Placental pericyte (primary cell): ENCODE results near the gene WDR46. TPM values are rescaled to one million over a fixed set of nuclear protein-coding genes. Genes with fewer than 3 reads are reported as not detected.

Experiments
- total RNA-seq: library from RNA; depleted of rRNA; stranded (reverse); fragments of >200 nt; gene quantifications from 2 replicates; pipeline ENCODE4 v1.2.3, GENCODE V29; 2012

The WDR46 gene, protein sequence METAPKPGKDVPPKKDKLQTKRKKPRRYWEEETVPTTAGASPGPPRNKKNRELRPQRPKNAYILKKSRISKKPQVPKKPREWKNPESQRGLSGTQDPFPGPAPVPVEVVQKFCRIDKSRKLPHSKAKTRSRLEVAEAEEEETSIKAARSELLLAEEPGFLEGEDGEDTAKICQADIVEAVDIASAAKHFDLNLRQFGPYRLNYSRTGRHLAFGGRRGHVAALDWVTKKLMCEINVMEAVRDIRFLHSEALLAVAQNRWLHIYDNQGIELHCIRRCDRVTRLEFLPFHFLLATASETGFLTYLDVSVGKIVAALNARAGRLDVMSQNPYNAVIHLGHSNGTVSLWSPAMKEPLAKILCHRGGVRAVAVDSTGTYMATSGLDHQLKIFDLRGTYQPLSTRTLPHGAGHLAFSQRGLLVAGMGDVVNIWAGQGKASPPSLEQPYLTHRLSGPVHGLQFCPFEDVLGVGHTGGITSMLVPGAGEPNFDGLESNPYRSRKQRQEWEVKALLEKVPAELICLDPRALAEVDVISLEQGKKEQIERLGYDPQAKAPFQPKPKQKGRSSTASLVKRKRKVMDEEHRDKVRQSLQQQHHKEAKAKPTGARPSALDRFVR
- total RNA-seq = 76.8 and 93.1 TPM in 2 replicates

DNA sequence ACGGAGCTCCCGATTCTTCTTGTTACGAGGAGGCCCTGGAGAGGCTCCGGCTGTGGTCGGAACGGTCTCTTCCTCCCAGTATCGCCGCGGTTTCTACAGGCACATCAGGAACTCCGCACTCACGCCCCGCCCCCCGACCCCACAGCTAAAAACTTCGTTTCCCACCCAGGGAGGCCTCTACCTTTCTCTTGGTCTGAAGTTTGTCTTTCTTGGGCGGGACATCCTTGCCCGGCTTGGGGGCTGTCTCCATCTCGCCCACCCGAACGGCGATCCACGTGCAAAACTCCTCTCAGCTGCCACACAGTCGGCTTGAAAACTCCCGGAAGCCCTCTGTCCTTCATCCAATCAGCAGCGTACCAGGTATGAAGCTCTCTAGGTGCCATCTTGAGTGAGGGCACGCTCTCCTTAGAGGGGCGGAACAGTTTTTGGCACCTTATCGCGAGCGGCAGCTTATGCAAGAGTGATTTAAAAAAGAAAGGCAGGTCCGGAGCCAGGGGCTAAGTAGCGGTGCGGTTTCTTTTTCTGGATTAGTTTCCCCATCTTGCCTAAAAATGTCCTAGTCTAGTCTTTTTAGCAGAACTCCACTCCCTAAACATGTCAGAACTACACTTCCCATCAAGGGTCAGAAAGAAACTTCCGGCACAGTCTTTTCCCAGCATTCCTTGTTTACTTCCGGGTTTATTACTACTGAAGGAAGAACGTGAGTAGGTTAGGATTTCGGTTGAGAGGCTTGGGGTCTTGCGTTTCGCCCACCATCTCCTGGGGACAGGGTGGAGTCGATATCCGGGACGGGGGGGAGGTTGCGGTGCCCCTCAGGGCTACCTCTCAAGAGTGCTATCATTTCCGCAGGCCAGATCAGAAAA lies at the start of gene WDR46, which contains the start of gene PFDN6:
TSS of gene WDR46 (minus strand) at position 319 of the 863 bp plus-strand sequence. CDS start at position 250, 69 bp downstream.
TSS of gene PFDN6 (plus strand) at position 681 of the 863 bp plus-strand sequence. CDS start 256 bp downstream, outside the sequence.

GRCh38 chr6:33317669-33318425 lies 28.8 kb upstream of the WDR46 start, which contains the start of gene ZBTB22:
Gene ZBTB22 (minus strand): TSS chr6:33317744. CDS start chr6:33316916, 828 bp downstream.

GRCh38 chr6:33313709-33314514 lies 24.9 kb upstream of the WDR46 start, which contains the start of gene TAPBP:
Gene TAPBP (minus strand): TSS chr6:33314078. CDS start chr6:33314041, 37 bp downstream.

DNA sequence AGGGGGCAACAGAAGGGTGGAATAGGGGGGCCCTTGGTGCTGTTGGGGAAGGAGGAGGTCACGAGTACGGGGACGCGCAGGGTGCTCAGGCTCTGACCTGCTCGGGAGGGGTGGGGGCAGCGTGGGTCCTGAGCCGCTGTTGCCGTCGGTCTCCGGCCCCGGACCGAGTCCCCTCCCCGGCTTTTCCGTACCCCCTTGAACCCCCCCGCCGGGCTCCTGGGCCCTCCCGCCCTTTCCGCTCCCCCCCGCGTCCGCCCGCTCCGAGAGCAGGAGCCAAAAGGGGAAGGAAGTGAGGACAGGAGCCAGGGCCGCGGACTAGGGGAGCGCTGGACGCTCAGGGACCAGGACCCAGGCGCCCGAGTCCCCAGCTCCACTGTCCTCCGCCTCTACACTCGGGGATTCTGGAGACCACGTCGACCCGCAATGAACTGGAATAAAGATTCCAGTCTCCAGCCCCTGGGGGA lies 9.8 kb upstream of the WDR46 start, which contains the start of gene RGL2:
TSS of gene RGL2 (minus strand) at position 170 of the 464 bp plus-strand sequence. CDS start 332 bp downstream, outside the sequence.

DNA sequence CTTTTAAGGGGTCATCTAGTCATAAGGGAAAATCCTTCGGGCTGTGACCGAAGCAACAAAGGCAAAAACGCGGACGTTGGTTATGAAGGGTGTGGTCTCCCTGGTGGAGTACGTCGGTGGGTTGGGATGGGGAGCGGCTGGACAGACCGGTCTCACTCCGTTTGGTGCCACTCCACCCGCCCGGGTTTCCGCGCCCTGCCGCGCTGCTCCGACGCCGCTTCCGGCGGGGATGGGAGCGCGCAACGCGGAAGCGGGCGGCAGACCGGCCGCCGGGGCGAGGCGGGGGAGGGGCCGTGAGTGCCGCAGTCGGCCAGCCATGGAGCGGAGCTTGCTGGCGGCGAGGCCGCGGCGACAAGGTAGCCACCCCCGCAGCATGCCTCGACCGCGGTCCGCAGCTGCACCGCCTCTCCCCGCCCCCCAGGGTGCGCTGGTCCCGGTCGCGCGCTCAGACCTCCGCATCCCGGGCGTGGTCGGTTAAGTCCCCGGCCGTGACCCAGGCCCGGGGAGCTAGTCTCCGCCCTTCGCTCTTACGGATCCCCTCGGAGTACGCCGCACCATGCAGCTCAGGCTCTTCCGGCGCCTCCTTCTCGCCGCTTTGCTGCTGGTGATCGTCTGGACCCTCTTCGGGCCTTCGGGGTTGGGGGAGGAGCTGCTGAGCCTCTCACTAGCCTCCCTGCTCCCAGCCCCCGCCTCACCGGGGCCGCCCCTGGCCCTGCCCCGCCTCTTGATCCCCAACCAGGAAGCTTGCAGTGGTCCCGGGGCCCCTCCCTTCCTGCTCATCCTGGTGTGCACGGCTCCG lies 12.0 kb downstream of the WDR46 start, which contains the start of gene B3GALT4:
TSS of gene B3GALT4 (plus strand) at position 260 of the 799 bp plus-strand sequence. CDS start at position 557, 297 bp downstream.

DNA sequence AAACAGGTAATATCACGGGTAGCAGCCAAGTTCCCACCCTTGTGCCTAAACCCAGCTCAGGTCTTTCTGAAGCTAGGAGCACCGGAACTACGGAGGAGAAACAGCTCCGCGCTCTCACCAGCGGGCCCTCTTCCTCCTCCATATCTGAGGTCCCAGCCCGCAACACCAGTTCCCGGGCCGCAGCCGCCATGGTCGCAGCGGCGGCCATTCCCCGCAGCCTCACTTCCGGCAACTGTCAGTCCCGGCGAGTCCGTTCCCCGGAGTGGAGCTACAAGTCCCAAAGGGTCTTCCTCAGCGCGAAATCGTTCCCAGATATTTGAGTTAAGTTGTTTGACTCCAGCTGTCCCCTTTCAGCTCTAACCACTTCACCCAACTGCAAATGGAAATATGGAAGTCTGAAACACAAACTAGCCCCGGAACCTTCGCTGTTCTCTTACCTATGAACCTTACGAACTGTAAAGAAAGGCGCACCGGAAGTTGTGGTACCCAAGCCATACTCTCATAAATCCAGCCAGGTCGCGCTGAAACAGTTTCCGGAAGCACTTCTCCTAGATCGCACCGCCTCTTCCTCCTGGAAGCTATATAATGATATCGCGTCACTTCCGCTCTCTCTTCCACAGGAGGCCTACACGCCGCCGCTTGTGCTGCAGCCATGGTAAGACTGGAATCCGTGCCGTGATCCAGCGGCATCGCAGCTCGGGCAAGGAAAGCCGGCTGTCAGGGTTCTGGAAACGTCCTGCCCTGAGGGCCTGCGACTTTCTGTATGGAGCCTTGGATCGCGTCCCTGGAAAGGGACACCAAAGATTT lies 17.4 kb downstream of the WDR46 start, which contains the start of the genes RPS18 and VPS52:
TSS of gene RPS18 (plus strand) at position 608 of the 807 bp plus-strand sequence. CDS start at position 653, 45 bp downstream.
TSS of gene VPS52 (minus strand) at position 409 of the 807 bp plus-strand sequence. CDS start at position 208, 201 bp downstream.

Other genes starting within 250 kb of the WDR46 start
- gene HLA-DPA1, start 215.6 kb downstream of the WDR46 start, total RNA-seq = 2.4 TPM in 1 of 2 replicates, not detected in the other
- gene HLA-DPB1, start 213.2 kb downstream of the WDR46 start, total RNA-seq = 4.9 TPM in 1 of 2 replicates, not detected in the other
- 0.14 and 0.22 TPM in 2 replicates for gene COL11A2, start 96.8 kb downstream of the WDR46 start, total RNA-seq
- gene RXRB, start 88.6 kb downstream of the WDR46 start, total RNA-seq = 23.5 and 24.5 TPM in 2 replicates
- 157 and 224 TPM in 2 replicates for gene SLC39A7, start 88.4 kb downstream of the WDR46 start, total RNA-seq
- 1.0 and 1.5 TPM in 2 replicates for gene HSD17B8, start 84.6 kb downstream of the WDR46 start, total RNA-seq
- gene RING1, start 80.7 kb downstream of the WDR46 start, total RNA-seq = 20.8 and 39.2 TPM in 2 replicates
- gene VPS52, start 17.4 kb downstream of the WDR46 start, total RNA-seq = 39.0 and 43.2 TPM in 2 replicates
- 1,400 and 3,187 TPM in 2 replicates for gene RPS18, start 17.2 kb downstream of the WDR46 start, total RNA-seq
- gene B3GALT4, start 12.1 kb downstream of the WDR46 start, total RNA-seq = 2.4 and 2.6 TPM in 2 replicates
- gene PFDN6, start 362 bp upstream of the WDR46 start, total RNA-seq = 22.8 and 29.9 TPM in 2 replicates
- gene RGL2, start 9.7 kb upstream of the WDR46 start, total RNA-seq = 24.3 and 30.4 TPM in 2 replicates
- 134 and 176 TPM in 2 replicates for gene TAPBP, start 24.8 kb upstream of the WDR46 start, total RNA-seq
- gene ZBTB22, start 28.5 kb upstream of the WDR46 start, total RNA-seq = 17.5 and 18.3 TPM in 2 replicates
- gene DAXX, start 33.7 kb upstream of the WDR46 start, total RNA-seq = 49.4 and 66.5 TPM in 2 replicates
- 1.1 and 68.3 TPM in 2 replicates for gene KIFC1, start 102.6 kb upstream of the WDR46 start, total RNA-seq
- 31.1 and 35.2 TPM in 2 replicates for gene PHF1, start 121.8 kb upstream of the WDR46 start, total RNA-seq
- 169 and 185 TPM in 2 replicates for gene CUTA, start 128.9 kb upstream of the WDR46 start, total RNA-seq
- gene SYNGAP1, start 130.8 kb upstream of the WDR46 start, total RNA-seq = 6.7 and 7.0 TPM in 2 replicates
- 5.5 and 7.0 TPM in 2 replicates for gene ZBTB9, start 165.3 kb upstream of the WDR46 start, total RNA-seq